Naive thymus-derived CD8-positive, alpha-beta T cell (primary cell): ENCODE data around the gene COL23A1. TPM values are rescaled to one million over a fixed set of nuclear protein-coding genes. Genes with fewer than 3 reads are reported as not detected.

Source experiments
- ATAC-seq, 2 donors: fragments of 150-1000 bp; cut with Tn5 transposase in 1 of 2; sonication (Bioruptor Pico), chemical (Tn5 transposase) in 1 of 2; 1 replicate in 1 of 2; 2 replicates in 1 of 2; pipeline ENCODE4 v1.10.0; 2021; ENCODE audit warnings: mild to moderate bottlenecking in 2 of 2, moderate library complexity in 2 of 2
- POLR2A ChIA-PET: fragments of 350-600 bp; sonication (Branson Sonifier 250); formaldehyde crosslinking; loops from one replicate; lab custom pipeline; 2021; ENCODE audit warnings: antibody characterized with exemption; lab: Charles Lee
- DNase-seq, 10 donors: peaks; one replicate each; pipeline versions ENCODE4 v3.0.0 to v3.0.0-alpha.2; 2020 to 2022
- H3K27ac Mint-ChIP-seq, 10 donors: one replicate each; pipeline ENCODE4 v1.8.0; 2020 to 2022; ENCODE audit warnings: mild to moderate bottlenecking in 10 of 10, mixed read lengths in 10 of 10, moderate library complexity in 4 of 10, inconsistent platforms in 1 of 10
- H3K27me3 Mint-ChIP-seq, 5 donors: one replicate each; pipeline ENCODE4 v1.8.0; 2021 to 2022; ENCODE audit warnings: mixed read lengths in 5 of 5
- H3K36me3 Mint-ChIP-seq, 3 donors: one replicate each; pipeline ENCODE4 v1.8.0; 2020 to 2022; ENCODE audit warnings: mixed read lengths in 3 of 3, mild to moderate bottlenecking in 2 of 3, inconsistent platforms in 1 of 3
- H3K4me1 Mint-ChIP-seq, 4 donors: one replicate each; pipeline ENCODE4 v1.8.0; 2021 to 2022; ENCODE audit warnings: mixed read lengths in 4 of 4
- H3K4me3 Mint-ChIP-seq, 10 donors: one replicate each; pipeline ENCODE4 v1.8.0; 2020 to 2022; ENCODE audit warnings: mild to moderate bottlenecking in 10 of 10, mixed read lengths in 10 of 10, moderate library complexity in 6 of 10, inconsistent platforms in 1 of 10
- H3K9me3 Mint-ChIP-seq, 9 donors: one replicate each; pipeline ENCODE4 v1.8.0; 2020 to 2022; ENCODE audit warnings: mixed read lengths in 9 of 9, mild to moderate bottlenecking in 3 of 9, inconsistent platforms in 1 of 9, moderate library complexity in 1 of 9
- polyA plus RNA-seq, 3 donors: library from polyadenylated mRNA; unstranded; fragments of 300-500 nt; fragmentation: Illumina TruSeq; gene quantifications; one replicate each; pipeline ENCODE4 v1.2.3, GENCODE V29; 2021
- total RNA-seq, 8 experiments: library from RNA in 2 of 8; stranded (reverse) in 2 of 8; gene quantifications; one replicate each; pipeline ENCODE4 v1.2.3 and lab custom pipeline; 2021 to 2026

The COL23A1 gene
- total and polyA plus RNA-seq, 5 experiments from 2014 or later = 0.10 to 0.51 (median 0.16) TPM; not detected in 2

DNA sequence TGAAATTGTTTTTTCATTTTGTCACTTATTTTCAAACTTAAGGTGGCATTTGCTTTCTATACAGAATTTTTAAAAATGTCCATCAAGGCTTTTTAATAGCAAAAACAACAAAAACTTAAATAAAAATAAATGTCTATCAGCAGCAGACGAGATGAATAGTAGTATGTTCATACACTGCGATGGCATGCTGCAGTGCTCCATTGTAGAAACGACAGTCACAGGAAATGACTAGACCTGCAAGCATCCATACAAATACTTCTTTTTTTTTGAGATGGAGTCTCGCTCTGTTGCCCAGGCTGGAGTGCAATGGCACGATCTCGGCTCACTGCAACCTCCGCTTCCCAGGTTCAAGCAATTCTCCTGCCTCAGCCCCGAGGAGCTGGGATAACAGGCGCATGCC lies 41.4 kb downstream of the COL23A1 start:
- no peaks in the 10 kb centered on the region for H3K9me3 Mint-ChIP-seq
- no peak overlapping the region for H3K4me3 Mint-ChIP-seq
- ATAC-seq (no peak), DNase-seq (no peak)
- POLR2A ChIA-PET = interaction anchor here (0.6 kb wide), 1 partner anchor 459 kb away, joined by 3 read pairs; no protein-coding TSS in a partner anchor
- peaks cover 0 to 4% (median 0%) of the 10 kb centered on the region in 5 donors for H3K27me3 Mint-ChIP-seq
- peaks cover 0 to 7% (median under 1%) of the 10 kb centered on the region in 4 donors for H3K4me1 Mint-ChIP-seq
- peak overlapping the region in 2 of 10 donors; percentile 37 to 74 for H3K27ac Mint-ChIP-seq
- no peaks in the 10 kb centered on the region for H3K36me3 Mint-ChIP-seq

- H3K4me1 Mint-ChIP-seq = peaks cover 0 to 7% (median under 1%) of the 10 kb centered on the region in 4 donors
- POLR2A ChIA-PET = no interaction called here
- no peaks in the 10 kb centered on the region for H3K36me3 Mint-ChIP-seq
- ATAC-seq (no peak), DNase-seq (peak in 1 of 10 donors; percentile 26)
- H3K4me3 Mint-ChIP-seq = no peak overlapping the region
- peaks cover 0 to 4% (median 0%) of the 10 kb centered on the region in 5 donors for H3K27me3 Mint-ChIP-seq
- peak overlapping the region in 3 of 10 donors; percentile 17 to 74 (median 25) for H3K27ac Mint-ChIP-seq
- H3K9me3 Mint-ChIP-seq = no peaks in the 10 kb centered on the region
Measured at GRCh38 chr5:178547753-178548415, 42.3 kb downstream of the COL23A1 start.

- Mint-ChIP-seq H3K9me3 (no peaks in the 10 kb centered on the region), H3K36me3 (no peaks in the 10 kb centered on the region), H3K4me3 (no peak overlapping the region), H3K27me3 (peaks cover 0 to 4% (median 0%) of the 10 kb centered on the region in 5 donors), H3K27ac (no peak overlapping the region), H3K4me1 (peaks cover 0 to 7% (median under 1%) of the 10 kb centered on the region in 4 donors)
- POLR2A ChIA-PET = no interaction called here
- DNase-seq (peak in 1 of 10 donors; percentile 28), ATAC-seq (no peak)
Measured at GRCh38 chr5:178547052-178547666, 43.0 kb downstream of the COL23A1 start.

DNA sequence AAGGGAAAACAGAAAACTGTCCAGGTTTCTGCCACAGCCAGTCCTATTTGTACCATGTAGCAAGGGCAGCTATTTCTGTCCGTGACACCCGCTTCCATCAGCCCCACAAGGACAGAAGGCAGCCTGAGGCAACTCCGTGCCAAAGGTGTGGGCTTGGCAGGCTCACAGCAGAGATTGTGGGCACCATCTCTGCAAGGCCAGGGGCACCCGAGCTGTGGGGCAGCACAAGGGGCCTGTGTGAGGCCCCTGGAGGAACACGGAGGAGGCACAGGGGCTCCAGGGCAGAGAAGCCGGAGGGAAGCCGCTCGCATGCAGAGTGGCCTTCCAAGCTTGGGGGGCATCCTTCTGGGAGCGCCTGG lies 43.5 kb downstream of the COL23A1 start:
- peak in 1 of 10 donors; percentile 50 for DNase-seq
- Mint-ChIP-seq H3K36me3 (no peaks in the 10 kb centered on the region), H3K27ac (no peak overlapping the region), H3K4me1 (peaks cover 0 to 7% (median under 1%) of the 10 kb centered on the region in 4 donors), H3K27me3 (peaks cover 0 to 1% (median 0%) of the 10 kb centered on the region in 5 donors), H3K9me3 (no peaks in the 10 kb centered on the region), H3K4me3 (no peak overlapping the region)
- POLR2A ChIA-PET = no interaction called here
- no peak for ATAC-seq

DNA sequence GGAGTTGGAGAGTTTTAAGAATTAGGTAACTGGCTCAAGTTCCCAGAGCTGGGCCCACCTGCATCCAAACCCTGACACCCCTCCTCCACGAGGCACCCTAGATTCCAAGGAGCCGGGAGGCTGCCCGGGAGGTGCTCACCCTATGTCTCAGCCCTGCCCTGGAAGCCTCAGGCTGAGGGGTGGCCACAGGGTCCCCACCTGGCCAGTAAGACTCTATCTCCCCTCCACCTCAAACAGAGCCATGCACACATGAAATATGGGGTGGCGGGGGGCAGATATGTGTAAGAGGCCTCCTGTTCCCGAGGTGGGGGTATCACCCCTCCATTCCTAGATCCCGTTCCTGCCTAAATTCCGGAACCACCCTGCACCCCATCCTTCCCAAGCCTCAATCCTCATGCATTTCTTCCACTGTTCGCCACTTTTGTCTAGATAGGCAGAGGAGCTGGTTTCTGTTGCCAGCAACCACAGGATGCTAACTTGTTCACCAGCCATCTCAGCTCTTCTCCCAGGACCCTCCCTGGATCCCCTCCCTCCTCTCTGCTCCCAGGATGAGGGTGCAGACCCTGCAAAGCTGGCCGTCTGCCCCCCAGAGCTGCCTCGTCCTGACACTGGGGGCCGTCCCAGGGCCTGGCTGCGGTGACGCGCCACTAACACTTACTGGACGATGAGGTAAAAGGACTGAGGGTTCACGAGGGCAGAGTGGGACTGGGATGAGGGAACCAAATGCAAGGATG lies 44.1 kb downstream of the COL23A1 start:
- ATAC-seq (no peak), DNase-seq (peak in 1 of 10 donors; percentile 46)
- no peaks in the 10 kb centered on the region for H3K36me3 Mint-ChIP-seq
- peaks cover 0 to under 1% (median 0%) of the 10 kb centered on the region in 5 donors for H3K27me3 Mint-ChIP-seq
- H3K4me1 Mint-ChIP-seq = peaks cover 0 to 7% (median under 1%) of the 10 kb centered on the region in 4 donors
- POLR2A ChIA-PET = no interaction called here
- H3K9me3 Mint-ChIP-seq = no peaks in the 10 kb centered on the region
- no peak overlapping the region for H3K4me3 Mint-ChIP-seq
- peak overlapping the region in 1 of 10 donors; percentile 56 for H3K27ac Mint-ChIP-seq

DNA sequence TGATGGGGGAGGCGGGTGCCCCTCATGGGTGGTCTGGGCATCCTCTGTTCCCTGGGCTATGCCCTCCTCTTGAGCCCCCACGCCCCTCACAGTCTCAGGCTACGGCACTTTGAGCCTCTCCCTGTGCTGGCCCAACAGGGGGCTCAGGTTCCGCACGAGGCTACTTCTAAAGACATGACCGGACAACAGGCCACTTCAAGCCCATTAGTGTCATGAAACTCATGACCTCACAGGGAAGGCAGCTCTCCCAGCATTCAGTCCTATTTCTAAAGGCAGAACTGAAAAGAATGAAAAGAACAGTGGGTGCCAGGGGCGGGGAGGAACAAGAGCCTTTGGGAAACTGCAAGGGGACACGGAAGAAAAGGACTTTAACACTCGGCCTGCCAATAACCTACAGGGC lies 45.0 kb downstream of the COL23A1 start:
- POLR2A ChIA-PET = no interaction called here
- Mint-ChIP-seq H3K4me3 (no peak overlapping the region), H3K4me1 (peaks cover 0 to 7% (median 2%) of the 10 kb centered on the region in 4 donors), H3K36me3 (no peaks in the 10 kb centered on the region), H3K27ac (peak overlapping the region in 1 of 10 donors; percentile 17), H3K27me3 (no peaks in the 10 kb centered on the region), H3K9me3 (no peaks in the 10 kb centered on the region)
- peak in 1 of 10 donors; percentile 44 for DNase-seq
- ATAC-seq = no peak

GRCh38 chr5:178544166-178544834 lies 45.9 kb downstream of the COL23A1 start:
- DNase-seq = peak in 1 of 10 donors; percentile 62
- H3K27ac Mint-ChIP-seq = no peak overlapping the region
- no peaks in the 10 kb centered on the region for H3K9me3 Mint-ChIP-seq
- peaks cover 0 to 7% (median 2%) of the 10 kb centered on the region in 4 donors for H3K4me1 Mint-ChIP-seq
- H3K36me3 Mint-ChIP-seq = no peaks in the 10 kb centered on the region
- no peak for ATAC-seq
- POLR2A ChIA-PET = no interaction called here
- H3K4me3 Mint-ChIP-seq = no peak overlapping the region
- no peaks in the 10 kb centered on the region for H3K27me3 Mint-ChIP-seq

GRCh38 chr5:178542455-178542854 lies 47.7 kb downstream of the COL23A1 start:
- no peak for ATAC-seq
- peak in 1 of 10 donors; percentile 18 for DNase-seq
- H3K27ac Mint-ChIP-seq = peak overlapping the region in 1 of 10 donors; percentile 40
- H3K27me3 Mint-ChIP-seq = no peaks in the 10 kb centered on the region
- no peaks in the 10 kb centered on the region for H3K36me3 Mint-ChIP-seq
- H3K4me1 Mint-ChIP-seq = peaks cover 0 to 2% (median under 1%) of the 10 kb centered on the region in 4 donors
- H3K4me3 Mint-ChIP-seq = no peak overlapping the region
- POLR2A ChIA-PET = no interaction called here
- no peaks in the 10 kb centered on the region for H3K9me3 Mint-ChIP-seq

GRCh38 chr5:178540526-178540925 lies 49.7 kb downstream of the COL23A1 start:
- no peaks in the 10 kb centered on the region for H3K27me3 Mint-ChIP-seq

DNA sequence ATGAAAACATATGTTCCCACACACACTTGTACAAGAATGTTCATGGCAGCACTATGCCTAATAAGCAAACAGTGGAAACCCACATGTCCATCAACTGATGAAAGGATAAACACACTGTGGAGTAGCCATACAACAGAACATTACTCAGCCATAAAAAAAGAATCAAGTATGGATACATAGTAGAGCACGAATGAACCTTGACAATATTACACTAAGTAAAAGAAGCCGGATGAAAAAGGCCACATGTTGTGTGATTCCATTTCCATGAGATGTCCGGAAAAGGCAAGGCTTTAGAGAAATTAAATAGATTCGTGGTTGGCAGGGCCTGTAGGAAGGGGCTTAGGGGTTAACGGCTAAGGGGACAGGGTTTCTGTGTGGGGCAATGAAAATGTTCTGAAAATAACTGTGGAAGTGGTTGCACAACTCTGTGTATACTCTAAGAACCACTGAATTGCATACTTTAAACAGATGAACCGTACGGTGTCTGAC lies 51.4 kb downstream of the COL23A1 start:
- DNase-seq (peak in 1 of 10 donors; percentile 22), ATAC-seq (no peak)
- no peaks in the 10 kb centered on the region for H3K9me3 Mint-ChIP-seq
- no peaks in the 10 kb centered on the region for H3K27me3 Mint-ChIP-seq
- POLR2A ChIA-PET = interaction anchor here (0.6 kb wide), 2 partner anchors 204 to 405 kb away, joined by 3 to 8 read pairs; no protein-coding TSS in a partner anchor
- no peak overlapping the region for H3K4me3 Mint-ChIP-seq
- H3K4me1 Mint-ChIP-seq = peaks cover 0 to 3% (median 0%) of the 10 kb centered on the region in 4 donors
- H3K36me3 Mint-ChIP-seq = no peaks in the 10 kb centered on the region
- no peak overlapping the region for H3K27ac Mint-ChIP-seq

More at GRCh38 chr5:178540526-178540925, 49.7 kb downstream of the COL23A1 start:
- Mint-ChIP-seq H3K27ac (no peak overlapping the region), H3K4me3 (no peak overlapping the region), H3K4me1 (peaks cover 0 to 2% (median 0%) of the 10 kb centered on the region in 4 donors), H3K36me3 (no peaks in the 10 kb centered on the region), H3K9me3 (no peaks in the 10 kb centered on the region)
- ATAC-seq = no peak
- POLR2A ChIA-PET = no interaction called here
- DNase-seq = peak in 1 of 10 donors; percentile 24

- Mint-ChIP-seq H3K4me3 (no peak overlapping the region), H3K36me3 (no peaks in the 10 kb centered on the region), H3K27me3 (no peaks in the 10 kb centered on the region), H3K9me3 (no peaks in the 10 kb centered on the region), H3K4me1 (peaks cover 0 to 4% (median under 1%) of the 10 kb centered on the region in 4 donors), H3K27ac (no peak overlapping the region)
- ATAC-seq (no peak), DNase-seq (peak in 1 of 10 donors; percentile 34)
- POLR2A ChIA-PET = no interaction called here
Measured at GRCh38 chr5:178537467-178538371, 52.5 kb downstream of the COL23A1 start.
